Umbilical cord (tissue), 2 donors: ENCODE measurements around the gene FZD10. TPM values are rescaled to one million over a fixed set of nuclear protein-coding genes. Genes with fewer than 3 reads are reported as not detected.

ENCODE experiments used
- DNase-seq: peaks from one replicate; pipeline ENCODE4 v3.0.0-alpha.2; 2015; ENCODE audit warnings: low spot score
- total RNA-seq: library from RNA; depleted of rRNA; stranded (reverse); fragments of >200 nt; gene quantifications from one replicate; pipeline ENCODE4 v1.2.3, GENCODE V29; 2014; ENCODE audit warnings: low replicate concordance; ENCODE audit not compliant: insufficient read depth

The FZD10 gene
- total RNA-seq, 1 donor from 2014 or later, result 1.7 TPM

GRCh38 chr12:130205495-130205894, 43.2 kb downstream of the FZD10 start:
- DNase-seq, result no peak

- DNase-seq, result no peak
Measured at GRCh38 chr12:130212384-130212989, 50.2 kb downstream of the FZD10 start.

- DNase-seq, result no peak
Measured at GRCh38 chr12:130213249-130213648, 51.0 kb downstream of the FZD10 start.

DNA sequence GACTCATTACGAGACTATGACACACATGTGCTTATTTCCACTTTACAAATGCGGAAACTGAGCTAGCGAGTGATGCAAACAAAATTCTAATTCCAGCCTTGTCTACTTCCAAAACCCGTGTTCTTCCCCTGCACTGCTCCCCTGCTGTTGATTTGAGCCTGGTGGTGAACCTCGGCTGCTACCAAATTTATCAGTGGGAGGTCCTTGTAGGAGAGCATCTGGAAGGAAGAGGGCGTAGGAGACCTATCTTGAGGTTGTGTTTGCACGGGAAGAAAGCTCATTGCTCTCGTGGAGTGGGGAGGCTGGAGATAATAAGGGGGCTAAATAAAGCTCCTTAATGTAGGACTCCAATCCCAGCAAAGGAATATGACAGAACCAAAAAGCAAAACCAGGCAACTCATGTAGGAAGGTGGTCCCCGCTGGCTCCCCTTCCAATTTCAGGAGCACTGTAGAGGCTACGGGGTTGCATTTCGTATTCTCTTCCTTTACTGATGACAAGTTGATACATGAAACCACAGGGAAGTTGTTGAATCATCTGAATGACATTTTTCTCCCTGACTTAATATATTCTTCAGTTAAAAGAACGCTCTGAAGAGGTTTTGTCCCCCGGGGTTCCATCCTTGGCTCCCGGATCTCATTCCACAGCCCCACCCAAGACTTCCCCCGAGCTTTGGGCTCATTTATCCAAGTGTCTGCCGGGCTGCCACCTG, 52.6 kb downstream of the FZD10 start:
- DNase-seq, result no peak

Other genes with a start within 250 kb of the FZD10 start
- 1.4 TPM for gene PIWIL1, start 175.4 kb downstream of the FZD10 start, total RNA-seq